Endothelial cell of umbilical vein (primary cell): ENCODE results near the gene NCEH1. TPM values are rescaled to one million over a fixed set of nuclear protein-coding genes. Genes with fewer than 3 reads are reported as not detected.

Experiments used
- BruUV-seq: library from RNA; stranded (reverse); fragments of 400-500 nt; replicated peaks from 2 replicates; lab custom pipeline; 2021; lab: Mats Ljungman, UMichigan
- CTCF ChIA-PET: fragments of 300-600, 350-600 bp; sonication (Branson Sonifier 250); formaldehyde crosslinking; loops from one replicate; lab custom pipeline; 2021; ENCODE audit warnings: antibody characterized with exemption, inconsistent platforms; lab: Charles Lee
- POLR2A ChIA-PET: fragments of 300-600, 350-600 bp; sonication (Branson Sonifier 250); formaldehyde crosslinking; loops from one replicate; lab custom pipeline; 2021; ENCODE audit warnings: antibody characterized with exemption, inconsistent platforms; lab: Charles Lee
- DNase-seq: peaks from one replicate; pipeline ENCODE4 v3.0.0-alpha.2; 2011; ENCODE audit warnings: low read depth, low spot score
- FAIRE-seq: peaks from 2 replicates; lab custom pipeline; 2011; peaks lifted over from hg19 to GRCh38; lab: Jason Lieb, UNC
- H2AFZ ChIP-seq: 2 replicates; pipeline ENCODE4 v1.6.0; 2012; ENCODE audit warnings: low read depth, low read length, control low read depth, inconsistent platforms
- H3K27ac ChIP-seq: 2 replicates; pipeline ENCODE4 v1.5.1; 2011; ENCODE audit warnings: low read depth, mild to moderate bottlenecking, control low read depth, low read length, moderate library complexity; ENCODE audit not compliant: insufficient read depth
- H3K27me3 ChIP-seq, 2 experiments: 2 replicates each; pipeline versions ENCODE4 v1.6.0 to v1.6.1; 2011; ENCODE audit warnings: low read length in 2 of 2, mixed read lengths in 1 of 2; ENCODE audit not compliant: control insufficient read depth in 2 of 2, insufficient read depth in 2 of 2
- H3K36me3 ChIP-seq, 2 experiments: 2 replicates in 1 of 2; 3 replicates in 1 of 2; pipeline ENCODE4 v1.5.1; 2011; ENCODE audit warnings: low read length in 2 of 2, mild to moderate bottlenecking in 1 of 2, moderate library complexity in 1 of 2; ENCODE audit not compliant: control insufficient read depth in 2 of 2, insufficient read depth in 2 of 2; ENCODE audit errors: extremely low read depth in 1 of 2
- H3K4me1 ChIP-seq: 3 replicates; pipeline ENCODE4 v1.5.1; 2011; ENCODE audit warnings: mild to moderate bottlenecking, low read length; ENCODE audit not compliant: control insufficient read depth, insufficient read depth; ENCODE audit errors: extremely low read depth
- H3K4me2 ChIP-seq: 2 replicates; pipeline ENCODE4 v1.6.1; 2011; ENCODE audit warnings: low read length, control low read depth, mixed read lengths; ENCODE audit not compliant: insufficient read depth
- H3K4me3 ChIP-seq, 3 experiments: fragments of 200-600 bp in 1 of 3; sonication (generic), shearing (Covaris generic) in 1 of 3; replicated peaks in 1 of 3; 2 replicates each; pipeline ENCODE4 v1.5.1; 2011 to 2016; ENCODE audit warnings: control low read depth in 3 of 3, low read length in 3 of 3, mild to moderate bottlenecking in 2 of 3, inconsistent platforms in 1 of 3, low read depth in 1 of 3, moderate library complexity in 1 of 3; ENCODE audit not compliant: insufficient read depth in 1 of 3
- H3K79me2 ChIP-seq: 2 replicates; pipeline ENCODE4 v1.6.0; 2012; ENCODE audit warnings: low read length, inconsistent platforms; ENCODE audit not compliant: control insufficient read depth, insufficient read depth
- H3K9ac ChIP-seq: replicated peaks from 2 replicates; pipeline ENCODE3; 2011; ENCODE audit warnings: low read length, control low read depth; ENCODE audit not compliant: insufficient read depth; ENCODE audit errors: extremely low read depth
- H3K9me1 ChIP-seq: replicated peaks from 3 replicates; pipeline ENCODE4 v1.6.0; 2011; ENCODE audit warnings: mild to moderate bottlenecking, low read length; ENCODE audit not compliant: control insufficient read depth, insufficient read depth; ENCODE audit errors: extremely low read depth
- H3K9me3 ChIP-seq: replicated peaks from 2 replicates; pipeline ENCODE4 v1.5.1; 2012; ENCODE audit warnings: low read length, inconsistent platforms; ENCODE audit not compliant: control insufficient read depth, insufficient read depth
- H4K20me1 ChIP-seq: replicated peaks from 2 replicates; pipeline ENCODE3; 2011; ENCODE audit warnings: mild to moderate bottlenecking, low read length; ENCODE audit not compliant: control insufficient read depth, insufficient read depth; ENCODE audit errors: extremely low read depth
- CTCF ChIP-seq, 2 donors: IDR thresholded peaks; 1 replicate in 1 of 2; 2 replicates in 1 of 2; pipeline ENCODE4 v1.5.1; 2011; ENCODE audit warnings: low read length in 2 of 2, mild to moderate bottlenecking in 2 of 2, moderate library complexity in 2 of 2, control low read depth in 1 of 2, inconsistent platforms in 1 of 2, low read depth in 1 of 2; ENCODE audit not compliant: insufficient read depth in 1 of 2; ENCODE audit errors: extremely low read depth in 1 of 2
- EZH2 ChIP-seq: IDR thresholded peaks from 2 replicates; pipeline ENCODE4 v1.6.1; 2012; ENCODE audit warnings: borderline replicate concordance, low read depth, mild to moderate bottlenecking, moderate library complexity, low read length, inconsistent platforms; ENCODE audit not compliant: severe bottlenecking
- FOS ChIP-seq: IDR thresholded peaks from 2 replicates; pipeline ENCODE4 v1.6.1; 2011; ENCODE audit warnings: mild to moderate bottlenecking, low read length, moderate library complexity, borderline replicate concordance; ENCODE audit not compliant: insufficient read depth
- GATA2 ChIP-seq: IDR thresholded peaks from 2 replicates; pipeline ENCODE4 v1.7.0; 2011; ENCODE audit warnings: low read depth, mild to moderate bottlenecking, moderate library complexity, mixed read lengths, low read length; ENCODE audit not compliant: insufficient read length, insufficient read depth
- JUN ChIP-seq: IDR thresholded peaks from 2 replicates; pipeline ENCODE4 v1.6.1; 2011; ENCODE audit warnings: borderline replicate concordance, low read depth; ENCODE audit not compliant: insufficient read length, insufficient read depth
- MAX ChIP-seq: IDR thresholded peaks from 2 replicates; pipeline ENCODE4 v1.6.1; 2011; ENCODE audit not compliant: insufficient read depth, insufficient read length
- MYC ChIP-seq: IDR thresholded peaks from one replicate; pipeline ENCODE4 v1.6.1; 2011; ENCODE audit warnings: mild to moderate bottlenecking, low read depth, low read length
- POLR2A ChIP-seq: IDR thresholded peaks from 2 replicates; pipeline ENCODE4 v1.6.1; 2012; ENCODE audit warnings: low read depth, mild to moderate bottlenecking, control low read depth, low read length
- POLR2AphosphoS5 ChIP-seq: IDR thresholded peaks from 2 replicates; pipeline ENCODE4 v1.6.1; 2012; ENCODE audit warnings: low read depth, mild to moderate bottlenecking, control low read depth, low read length, moderate library complexity; ENCODE audit not compliant: insufficient read depth
- dilution Hi-C: fragments of 300-500 bp; cut with MboI; formaldehyde crosslinking; loops from one replicate; pipeline ENCODE4 v1.15.0; 2019; ENCODE audit warnings: low sequenced_read_pairs; ENCODE audit not compliant: extremely low pct_ligation_motif_present
- intact Hi-C: fragments of 100-400 bp; cut with micrococcal nuclease; formaldehyde crosslinking; loops from one replicate; pipeline ENCODE4 v1.10.0; 2022
- polyA plus RNA-seq, 4 experiments: library from polyadenylated mRNA; depleted of rRNA in 3 of 4; stranded (reverse) in 3 of 4; unstranded in 1 of 4; fragments of >200 nt; gene quantifications; 2 replicates each; pipeline versions ENCODE4 v1.2.1 to v1.2.3, GENCODE V29; 2011 to 2012; ENCODE audit warnings: missing spikeins in 1 of 4
- total RNA-seq: library from RNA; stranded (reverse); gene quantifications from 2 replicates; pipeline ENCODE4 v1.2.3, GENCODE V29; 2021

The NCEH1 gene
- total and polyA plus RNA-seq, 2 donors (not counting 3 experiments of a cell fraction or from before 2014, with no cell fraction given) = 10.0 to 20.3 TPM

GRCh38 chr3:172752651-172753050 lies 41.8 kb upstream of the NCEH1 start:
- Histone ChIP-seq H3K4me1 (peaks cover 32% of the 10 kb centered on the region), H3K9ac (no peak overlapping the region), H4K20me1 (no peaks in the 10 kb centered on the region), H3K36me3 (peaks cover 0 to 11% of the 10 kb centered on the region in 2 experiments), H3K27ac (no peak overlapping the region), H3K27me3 (no peaks in the 10 kb centered on the region), H3K9me1 (no peaks in the 10 kb centered on the region), H2AFZ (no peak overlapping the region), H3K4me2 (peak overlapping the region; percentile 100), H3K79me2 (peaks cover 53% of the 10 kb centered on the region), H3K4me3 (peak overlapping the region in 1 of 3 experiments; percentile 17), H3K9me3 (no peaks in the 10 kb centered on the region)
- ChIA-PET CTCF (interaction anchor here (1.0 to 1.4 kb wide), 4 partner anchors 12 to 79 kb away, joined by 3 to 8 read pairs (median 4); no protein-coding TSS in a partner anchor), POLR2A (no interaction called here)
- FAIRE-seq = no peak
- intact Hi-C loops (no loop called here), dilution Hi-C loops (no loop called here)
- DNase-seq = no peak
- no TSS peak for BruUV-seq
- TF ChIP-seq MYC (no peak), GATA2 (no peak), FOS (no peak), POLR2A (no peak), JUN (no peak), CTCF (IDR thresholded peaks at IDR 0.05; ENCODE audit: extremely low read depth in 1 of 2, insufficient read depth in 1 of 2, low read depth in 1 of 2, low read length in 2 of 2) (no peak), MAX (no peak), EZH2 (no peak), POLR2AphosphoS5 (no peak)
